ENCODE measurements around the gene AGL. TPM values are rescaled to one million over a fixed set of nuclear protein-coding genes. Genes with fewer than 3 reads are reported as not detected.
A peak's percentile ranks its signal among the peaks of the same experiment; 100 is the strongest.
"Not testable (repeated sequence)": the region's sequence is repeated elsewhere in the genome, so short reads cannot be mapped to it uniquely, and the experiment has no call there.

The AGL gene
- total RNA-seq, 1 experiment from 2014 or later = 7.9 TPM

DNA sequence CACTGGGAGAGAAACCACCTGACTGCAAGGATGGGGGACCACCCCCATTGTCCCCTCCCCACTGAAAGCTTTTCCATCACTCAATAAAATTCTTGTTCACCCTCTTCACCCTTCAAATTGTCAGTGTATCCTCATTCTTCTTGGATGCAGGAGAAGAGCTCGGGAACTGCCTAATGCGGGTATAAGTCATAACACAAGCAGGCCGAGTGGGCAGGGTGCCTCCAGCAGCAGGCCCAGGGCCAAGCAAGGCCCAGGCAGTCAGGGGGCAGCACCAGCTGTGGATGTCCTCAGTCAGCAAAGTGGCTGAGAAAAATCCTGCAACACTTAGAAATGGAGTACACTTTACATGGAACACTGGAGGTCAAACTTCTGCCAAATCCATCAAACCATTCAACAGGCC, 85.9 kb downstream of the AGL start:
- Histone ChIP-seq H3K4me1 (replicated peaks) (no peaks in the 10 kb centered on the region), H3K27me3 (replicated peaks) (0 out of 2 replicates have a peak, but pooled peaks cover under 1% of the 10 kb centered on the region), H3K9me3 (replicated peaks) (no peaks in the 10 kb centered on the region), H3K27ac (no peak overlapping the region), H3K4me3 (no peak overlapping the region), H3K36me3 (no peaks in the 10 kb centered on the region)
- no peak for DNase-seq (ENCODE audit: low read depth in 1 of 2, low spot score in 2 of 2)

DNA sequence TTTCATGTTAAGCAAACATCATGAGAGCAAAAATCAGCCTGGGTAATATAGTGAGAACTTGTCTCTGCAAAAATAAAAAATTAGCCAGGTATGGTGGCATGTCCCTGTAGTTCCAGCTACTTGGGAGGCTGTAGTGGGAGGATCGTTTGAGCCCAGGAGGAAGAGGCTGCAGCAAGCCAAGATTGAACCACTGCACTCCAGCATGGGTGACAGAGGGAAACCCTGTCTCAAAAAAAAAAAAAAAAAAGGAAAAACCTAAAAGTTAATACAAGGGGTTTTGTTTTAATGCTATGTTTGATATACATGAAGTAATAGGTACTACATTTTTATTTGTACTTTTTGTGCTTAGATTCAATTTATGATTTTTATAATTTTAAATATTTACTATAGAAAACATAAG, 92.6 kb downstream of the AGL start:
- Histone ChIP-seq H3K27me3 (replicated peaks) (peaks cover 7% of the 10 kb centered on the region; the same call in 1 of the 2 replicates), H3K4me3 (no peak overlapping the region), H3K4me1 (replicated peaks) (no peaks in the 10 kb centered on the region), H3K36me3 (no peaks in the 10 kb centered on the region), H3K27ac (no peak overlapping the region), H3K9me3 (replicated peaks) (no peaks in the 10 kb centered on the region)
- no peak for DNase-seq (ENCODE audit: low read depth in 1 of 2, low spot score in 2 of 2)

DNA sequence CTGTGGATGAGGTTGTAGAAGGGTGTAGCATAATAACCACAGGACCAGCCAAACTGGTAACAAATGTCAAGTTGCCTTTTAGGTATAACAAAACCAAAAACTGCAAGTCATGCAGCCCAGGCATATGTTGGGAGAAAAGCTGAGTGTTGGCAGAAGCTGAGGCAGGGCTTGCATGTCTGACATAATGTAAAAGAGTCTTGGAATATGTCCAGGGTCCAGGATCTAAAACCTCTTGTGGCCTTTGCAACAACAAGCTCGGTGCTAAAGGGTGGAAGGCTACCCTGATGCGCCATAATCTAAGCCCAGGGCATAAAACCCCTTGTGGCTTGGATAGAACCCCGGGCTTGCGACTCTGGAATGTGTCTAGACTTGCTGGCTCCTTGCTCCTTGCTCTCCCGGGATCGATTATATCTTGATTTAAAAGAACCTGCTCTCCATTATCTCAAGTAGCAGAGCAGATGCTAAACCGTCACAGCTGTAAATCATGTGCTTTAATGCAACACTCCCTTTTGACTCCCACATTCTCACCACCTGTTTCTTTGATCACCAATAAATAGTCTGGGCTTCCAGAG, 93.1 kb downstream of the AGL start:
- Histone ChIP-seq H3K4me3 (no peak overlapping the region), H3K4me1 (replicated peaks) (no peaks in the 10 kb centered on the region), H3K36me3 (no peaks in the 10 kb centered on the region), H3K27ac (no peak overlapping the region), H3K27me3 (replicated peaks) (peaks cover 7% of the 10 kb centered on the region; the same call in 1 of the 2 replicates), H3K9me3 (replicated peaks) (no peaks in the 10 kb centered on the region)
- DNase-seq (ENCODE audit: low read depth in 1 of 2, low spot score in 2 of 2) = no peak

DNA sequence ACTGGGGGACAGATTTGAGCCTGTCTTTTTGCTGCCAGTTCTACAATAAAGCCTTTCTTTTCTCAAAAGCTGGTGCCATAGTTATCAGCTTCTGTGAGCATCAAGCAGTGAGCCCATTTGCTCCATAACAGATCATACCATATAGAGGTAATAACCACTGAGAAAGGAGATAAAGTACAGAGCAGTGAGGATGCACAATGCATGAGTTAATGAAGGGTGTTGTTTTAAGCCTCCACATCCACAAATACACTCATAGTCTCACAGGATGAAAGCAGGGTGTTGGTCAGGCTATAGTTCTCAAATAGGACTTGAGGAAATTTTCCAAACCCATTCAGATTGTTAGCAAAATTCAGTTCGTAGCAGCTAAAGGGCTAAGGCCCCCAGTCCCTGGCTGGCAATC, 94.0 kb downstream of the AGL start:
- peaks cover 7% of the 10 kb centered on the region; the same call in 1 of the 2 replicates for H3K27me3 ChIP-seq (replicated peaks)
- no peaks in the 10 kb centered on the region for H3K9me3 ChIP-seq (replicated peaks)
- H3K4me3 ChIP-seq = no peak overlapping the region
- no peaks in the 10 kb centered on the region for H3K36me3 ChIP-seq
- no peaks in the 10 kb centered on the region for H3K4me1 ChIP-seq (replicated peaks)
- no peak overlapping the region for H3K27ac ChIP-seq
- DNase-seq (ENCODE audit: low read depth in 1 of 2, low spot score in 2 of 2) = no peak

DNA sequence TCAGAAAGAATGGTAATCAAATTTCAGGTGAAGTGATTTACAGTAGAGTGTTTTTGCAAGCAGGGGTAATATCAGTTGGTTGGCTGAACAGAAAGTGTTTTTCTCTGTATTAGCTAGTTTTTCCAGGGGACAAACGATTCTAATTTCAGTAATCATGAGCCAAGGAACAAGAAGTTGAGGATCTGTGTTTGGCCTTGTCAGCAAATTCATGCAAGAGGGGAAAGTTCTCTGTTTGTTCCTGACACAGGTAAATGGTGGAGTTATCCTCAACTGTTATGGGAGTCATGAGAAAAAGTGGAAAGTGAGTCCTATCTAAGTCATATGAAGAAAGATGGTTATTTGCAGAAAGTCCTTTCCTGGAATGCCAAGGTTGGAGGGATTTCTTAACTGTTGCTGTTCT, 95.0 kb downstream of the AGL start:
- peaks cover 7% of the 10 kb centered on the region; the same call in 1 of the 2 replicates for H3K27me3 ChIP-seq (replicated peaks)
- H3K36me3 ChIP-seq = no peaks in the 10 kb centered on the region
- H3K27ac ChIP-seq = no peak overlapping the region
- no peak overlapping the region for H3K4me3 ChIP-seq
- no peaks in the 10 kb centered on the region for H3K9me3 ChIP-seq (replicated peaks)
- no peaks in the 10 kb centered on the region for H3K4me1 ChIP-seq (replicated peaks)
- DNase-seq (ENCODE audit: low read depth in 1 of 2, low spot score in 2 of 2) = no peak

DNA sequence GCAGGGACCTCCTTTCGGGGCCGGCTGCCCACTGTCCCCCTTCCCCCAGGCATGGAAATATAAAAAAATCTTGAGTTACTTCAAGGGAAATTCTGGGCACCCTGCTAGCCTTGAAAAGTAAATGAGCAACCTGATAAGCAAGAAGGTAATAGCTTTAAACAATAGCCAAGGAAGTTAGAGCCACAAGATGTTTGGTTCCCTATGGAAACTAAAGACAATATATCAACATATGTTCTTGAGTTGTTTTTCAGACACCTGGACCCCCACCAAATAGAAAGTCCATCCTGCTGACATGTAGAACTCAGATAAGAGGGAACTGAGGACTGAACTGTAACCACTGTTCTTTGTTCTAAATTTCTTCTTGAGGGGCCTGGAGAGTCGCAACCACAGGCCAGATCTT, 100.3 kb downstream of the AGL start:
- no peak overlapping the region for H3K27ac ChIP-seq

DNA sequence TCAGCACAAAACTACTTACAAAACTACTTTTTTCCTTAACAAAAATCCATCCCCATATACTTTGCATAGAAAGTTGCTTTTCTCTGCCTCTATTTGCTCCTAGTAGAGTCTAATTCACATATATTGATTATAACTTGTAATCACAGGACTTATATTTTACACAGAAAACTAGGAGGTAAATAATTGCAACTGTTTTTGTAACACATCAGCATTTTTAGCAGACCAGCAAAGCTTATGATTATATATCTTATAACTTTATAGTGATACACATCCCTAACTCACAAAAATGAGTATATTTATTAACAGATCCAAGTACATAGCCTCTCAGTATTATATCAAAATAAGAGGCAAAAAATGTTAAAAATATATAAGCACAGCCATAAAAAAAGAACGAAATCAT, 102.4 kb downstream of the AGL start:
- DNase-seq (ENCODE audit: low read depth in 1 of 2, low spot score in 2 of 2) = no peak
- Histone ChIP-seq H3K27me3 (replicated peaks) (no peaks in the 10 kb centered on the region), H3K36me3 (no peaks in the 10 kb centered on the region), H3K4me3 (no peak overlapping the region), H3K9me3 (replicated peaks) (no peaks in the 10 kb centered on the region), H3K4me1 (replicated peaks) (peaks cover 6% of the 10 kb centered on the region; the same call in 1 of the 2 replicates), H3K27ac (no peak overlapping the region)

More for the DNA sequence above, 100.3 kb downstream of the AGL start:
- no peaks in the 10 kb centered on the region for H3K36me3 ChIP-seq
- H3K4me3 ChIP-seq = no peak overlapping the region
- no peaks in the 10 kb centered on the region for H3K4me1 ChIP-seq (replicated peaks)
- DNase-seq (ENCODE audit: low read depth in 1 of 2, low spot score in 2 of 2) = no peak
- H3K9me3 ChIP-seq (replicated peaks) = no peaks in the 10 kb centered on the region
- H3K27me3 ChIP-seq (replicated peaks) = peaks cover 7% of the 10 kb centered on the region; the same call in 1 of the 2 replicates

DNA sequence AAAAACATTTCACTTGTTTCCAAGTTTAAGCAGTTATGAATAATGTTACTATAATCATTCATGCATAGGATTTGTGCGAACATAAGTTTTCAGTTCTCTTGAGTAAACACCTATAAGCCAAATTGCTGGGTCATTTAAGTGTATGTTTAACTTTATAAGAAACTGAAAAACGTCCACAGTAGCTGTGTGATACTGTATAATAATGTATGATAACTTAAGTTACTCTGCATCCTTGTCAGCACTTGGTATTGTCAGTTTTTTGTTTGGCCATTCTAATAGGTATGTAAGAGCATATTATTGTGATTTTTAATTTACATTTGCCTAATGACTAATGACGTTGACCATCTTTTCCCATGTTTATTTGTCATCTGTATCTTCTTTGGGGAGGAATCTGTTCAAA, 105.2 kb downstream of the AGL start:
- Histone ChIP-seq H3K27me3 (replicated peaks) (no peaks in the 10 kb centered on the region), H3K9me3 (replicated peaks) (no peaks in the 10 kb centered on the region), H3K4me3 (no peak overlapping the region), H3K4me1 (replicated peaks) (peaks cover 6% of the 10 kb centered on the region; the same call in 1 of the 2 replicates), H3K27ac (no peak overlapping the region), H3K36me3 (no peaks in the 10 kb centered on the region)
- no peak for DNase-seq (ENCODE audit: low read depth in 1 of 2, low spot score in 2 of 2)

DNA sequence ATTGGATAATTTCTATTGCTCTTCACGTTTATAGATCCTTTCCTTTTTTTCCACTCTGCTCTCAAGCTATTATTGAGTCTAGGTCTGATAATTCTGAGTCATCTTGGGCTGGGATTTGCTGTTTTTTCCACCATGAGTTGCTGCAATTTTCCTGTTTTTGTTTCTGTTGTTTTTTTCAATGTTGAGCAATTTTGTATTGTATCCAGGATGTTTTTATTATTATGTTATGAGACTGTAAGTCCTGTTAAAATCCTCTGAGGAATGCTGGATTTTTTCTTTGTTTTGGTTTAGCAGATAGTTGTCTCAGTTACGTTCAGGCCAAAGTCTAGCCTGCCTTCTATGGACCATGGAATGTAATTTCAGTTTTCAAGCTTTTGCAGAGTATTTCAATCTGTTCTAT, 106.6 kb downstream of the AGL start:
- Histone ChIP-seq H3K9me3 (replicated peaks) (no peaks in the 10 kb centered on the region), H3K27ac (0 out of 2 replicates have a peak overlapping the region, but pooled peaks have one; percentile 13), H3K4me1 (replicated peaks) (peaks cover 6% of the 10 kb centered on the region; the same call in 1 of the 2 replicates), H3K4me3 (no peak overlapping the region), H3K36me3 (no peaks in the 10 kb centered on the region), H3K27me3 (replicated peaks) (no peaks in the 10 kb centered on the region)
- peak in 1 of 2 experiments; percentile 54 for DNase-seq (ENCODE audit: low read depth in 1 of 2, low spot score in 2 of 2)

DNA sequence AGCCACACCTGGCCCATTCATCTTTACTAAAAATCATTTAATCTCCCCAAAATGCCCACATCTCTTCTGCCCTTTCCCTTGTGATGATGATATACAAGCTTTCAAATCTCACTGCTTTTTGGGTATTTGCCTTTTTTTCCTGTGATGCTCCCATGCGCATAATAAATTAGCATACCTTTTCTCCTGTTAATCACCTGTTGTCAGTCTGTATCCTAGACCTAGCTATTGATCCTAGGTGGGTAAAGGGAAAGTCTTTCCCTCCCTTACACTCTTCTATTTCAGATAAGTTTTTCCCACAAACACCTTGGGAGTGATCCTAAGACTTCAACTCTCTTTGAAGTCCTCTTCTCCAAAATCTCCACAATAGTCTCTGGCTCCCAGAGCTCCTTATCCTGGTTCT, 107.7 kb downstream of the AGL start:
- DNase-seq (ENCODE audit: low read depth in 1 of 2, low spot score in 2 of 2) = no peak
- Histone ChIP-seq H3K36me3 (no peaks in the 10 kb centered on the region), H3K4me1 (replicated peaks) (peaks cover 6% of the 10 kb centered on the region; the same call in 1 of the 2 replicates), H3K9me3 (replicated peaks) (no peaks in the 10 kb centered on the region), H3K27me3 (replicated peaks) (no peaks in the 10 kb centered on the region), H3K4me3 (no peak overlapping the region), H3K27ac (no peak overlapping the region)

DNA sequence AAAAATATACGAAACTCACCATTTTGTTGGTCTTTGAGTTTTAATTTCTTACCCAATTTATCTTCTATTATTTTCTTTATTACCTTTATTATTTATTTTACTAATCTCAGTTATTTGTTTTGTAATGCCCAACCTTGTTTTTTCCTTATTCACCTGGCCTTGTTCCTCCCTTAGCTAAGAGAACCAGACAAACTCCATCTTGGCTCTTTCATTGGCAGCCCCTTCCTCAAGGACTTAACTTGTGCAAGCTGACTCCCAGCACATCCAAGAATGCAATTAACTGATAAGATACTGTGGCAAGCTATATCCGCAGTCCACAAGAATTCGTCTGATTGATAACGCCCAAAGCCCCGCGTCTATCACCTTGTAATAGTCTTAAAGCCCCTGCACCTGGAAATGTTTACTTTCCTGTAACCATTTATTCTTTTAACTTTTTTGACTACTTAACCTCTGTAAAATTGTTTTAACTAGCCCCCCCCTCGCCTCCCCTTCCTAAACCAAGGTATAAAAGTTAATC, 109.1 kb downstream of the AGL start:
- H3K4me3 ChIP-seq; H3K36me3 ChIP-seq; H3K9me3 ChIP-seq (replicated peaks); DNase-seq (ENCODE audit: low read depth in 1 of 2, low spot score in 2 of 2); H3K4me1 ChIP-seq (replicated peaks); H3K27ac ChIP-seq; H3K27me3 ChIP-seq (replicated peaks): not testable (repeated sequence)

DNA sequence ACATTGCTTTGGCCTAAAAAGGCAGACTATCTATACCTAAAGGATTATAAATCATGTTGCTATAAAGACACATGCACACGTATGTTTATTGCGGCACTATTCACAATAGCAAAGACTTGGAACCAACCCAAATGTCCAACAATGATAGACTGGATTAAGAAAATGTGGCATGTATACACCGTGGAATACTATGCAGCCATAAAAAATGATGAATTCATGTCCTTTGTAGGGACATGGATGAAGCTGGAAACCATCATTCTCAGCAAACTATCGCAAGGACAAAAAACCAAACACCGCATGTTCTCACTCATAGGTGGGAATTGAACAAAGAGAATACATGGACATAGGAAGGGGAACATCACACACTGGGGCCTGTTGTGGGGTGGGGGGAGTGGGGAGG, 110.1 kb downstream of the AGL start:
- H3K27ac ChIP-seq; H3K4me1 ChIP-seq (replicated peaks); H3K36me3 ChIP-seq; H3K27me3 ChIP-seq (replicated peaks); H3K9me3 ChIP-seq (replicated peaks); DNase-seq (ENCODE audit: low read depth in 1 of 2, low spot score in 2 of 2); H3K4me3 ChIP-seq: not testable (repeated sequence)

DNA sequence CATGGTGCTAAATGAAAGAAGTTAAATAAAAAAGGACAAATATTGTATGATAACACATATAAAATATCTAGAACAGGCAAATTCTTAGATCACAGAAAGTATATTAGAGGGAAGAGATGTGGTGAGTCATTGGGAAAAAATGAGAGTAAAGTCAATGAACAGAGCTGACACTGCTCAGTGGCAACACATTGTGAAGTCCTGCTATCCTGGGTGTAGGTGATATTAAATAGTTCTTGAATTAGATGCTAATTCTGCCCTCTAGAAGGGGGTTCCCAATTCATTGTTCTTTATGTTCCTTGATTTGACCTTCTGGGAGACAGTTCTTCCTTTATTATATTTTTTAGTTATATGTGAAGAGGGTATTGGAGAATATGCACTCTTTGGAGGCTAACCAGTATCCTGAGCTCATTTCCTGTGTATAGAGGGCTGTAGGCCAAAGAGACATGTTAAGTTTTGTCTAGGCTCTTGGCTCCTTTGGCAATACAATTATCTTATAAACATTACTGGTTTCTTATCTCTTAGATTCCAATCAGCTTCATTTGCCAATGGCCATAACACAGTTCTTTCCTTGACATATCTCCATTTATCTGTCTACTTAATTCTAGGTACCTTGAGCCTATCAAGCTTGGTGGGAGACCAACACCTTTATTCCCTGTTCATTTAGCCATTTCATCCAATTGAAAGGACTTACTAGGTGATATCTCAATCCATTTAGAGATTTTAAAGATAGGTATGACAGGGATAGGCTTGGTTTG, 113.1 kb downstream of the AGL start:
- Histone ChIP-seq H3K36me3 (no peaks in the 10 kb centered on the region), H3K27ac (no peak overlapping the region), H3K4me1 (replicated peaks) (no peaks in the 10 kb centered on the region), H3K4me3 (no peak overlapping the region), H3K9me3 (replicated peaks) (no peaks in the 10 kb centered on the region), H3K27me3 (replicated peaks) (no peaks in the 10 kb centered on the region)
- no peak for DNase-seq (ENCODE audit: low read depth in 1 of 2, low spot score in 2 of 2)

DNA sequence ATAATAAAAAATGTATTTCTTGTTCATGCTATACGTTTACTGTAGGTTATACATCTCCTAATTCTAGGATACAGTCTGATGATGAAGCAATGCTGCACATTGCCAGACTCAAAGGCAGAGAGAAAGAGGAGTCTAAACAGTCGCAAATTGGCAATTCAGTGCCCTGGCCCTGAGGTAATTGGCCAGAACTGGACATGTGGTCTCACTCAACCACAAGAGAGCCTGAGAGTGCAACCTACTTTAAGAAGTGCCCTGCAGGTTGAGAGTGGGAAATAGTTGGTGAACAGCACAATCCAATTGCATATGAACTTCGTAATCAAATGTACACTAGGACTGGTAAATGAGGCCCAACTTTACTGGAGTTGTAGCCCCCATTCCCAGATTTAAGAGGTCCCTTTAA, 114.6 kb downstream of the AGL start:
- Histone ChIP-seq H3K4me3 (no peak overlapping the region), H3K27me3 (replicated peaks) (no peaks in the 10 kb centered on the region), H3K4me1 (replicated peaks) (peaks cover 8% of the 10 kb centered on the region), H3K27ac (no peak overlapping the region), H3K9me3 (replicated peaks) (no peaks in the 10 kb centered on the region), H3K36me3 (peaks cover under 1% of the 10 kb centered on the region; the same call in 1 of the 2 replicates)
- DNase-seq (ENCODE audit: low read depth in 1 of 2, low spot score in 2 of 2) = no peak
